ENCODE measurements around the gene ARRDC2. TPM values are rescaled to one million over a fixed set of nuclear protein-coding genes. Genes with fewer than 3 reads are reported as not detected.

The ARRDC2 gene
- total and polyA plus RNA-seq, 12 donors: 2.5 to 54.3 (median 17.3) TPM

- H3K27ac ChIP-seq: no peak overlapping the region
- intact Hi-C loops (cut with DNase I): no loop called here
- WGBS, 4 donors: 67 to 97% (median 89%) methylated on average over 2 of the region's 2 CpGs
- no peaks in the 10 kb centered on the region for H3K36me3 ChIP-seq (replicated peaks in 1 of 2)
- TF ChIP-seq POLR2A (IDR thresholded peaks at IDR 0.05): no peak
- no peak for TF ChIP-seq CTCF (IDR thresholded peaks at IDR 0.05)
- no peak for DNase-seq
- peaks cover 4 to 20% of the 10 kb centered on the region in 2 donors for H3K4me1 ChIP-seq (replicated peaks in 1 of 2)
- H3K9me3 ChIP-seq (replicated peaks in 1 of 3): no peaks in the 10 kb centered on the region
- H3K27me3 ChIP-seq: no peaks in the 10 kb centered on the region
- no peak overlapping the region for H3K4me3 ChIP-seq
Observed at GRCh38 chr19:18041054-18041453, 33.1 kb downstream of the ARRDC2 start.

- H3K4me1 ChIP-seq (replicated peaks in 1 of 2): peaks cover 4 to 20% of the 10 kb centered on the region in 2 donors
- no peak overlapping the region for H3K27ac ChIP-seq
- TF ChIP-seq CTCF (IDR thresholded peaks at IDR 0.05) (no peak), POLR2A (IDR thresholded peaks at IDR 0.05) (no peak)
- H3K27me3 ChIP-seq: no peaks in the 10 kb centered on the region
- no peak overlapping the region for H3K4me3 ChIP-seq
- no peaks in the 10 kb centered on the region for H3K9me3 ChIP-seq (replicated peaks in 1 of 3)
- 88 to 96% (median 93%) methylated on average over 3 of the region's 3 CpGs for WGBS, 4 donors
- H3K36me3 ChIP-seq (replicated peaks in 1 of 2): no peaks in the 10 kb centered on the region
- DNase-seq: no peak
- intact Hi-C loops (cut with DNase I): no loop called here
Observed at GRCh38 chr19:18043676-18044075, 35.7 kb downstream of the ARRDC2 start.

GRCh38 chr19:18044825-18045304 lies 36.9 kb downstream of the ARRDC2 start:
- intact Hi-C loops (cut with DNase I): no loop called here
- Histone ChIP-seq H3K9me3 (replicated peaks in 1 of 3) (no peaks in the 10 kb centered on the region), H3K36me3 (replicated peaks in 1 of 2) (no peaks in the 10 kb centered on the region), H3K27ac (peak overlapping the region in 3 of 5 donors; percentile 47 to 76 (median 59)), H3K27me3 (no peaks in the 10 kb centered on the region), H3K4me1 (replicated peaks in 1 of 2) (peaks cover 4 to 24% of the 10 kb centered on the region in 2 donors), H3K4me3 (peak overlapping the region in 2 of 4 donors; percentile 16 to 47)
- 10 to 15% (median 12%) methylated on average over 8 to 12 of the region's 12 CpGs for WGBS, 4 donors
- TF ChIP-seq CTCF (IDR thresholded peaks at IDR 0.05): no peak
- TF ChIP-seq POLR2A (IDR thresholded peaks at IDR 0.05): no peak
- DNase-seq: peak; percentile 55 to 86 (median 71)

GRCh38 chr19:18045307-18046050 lies 37.5 kb downstream of the ARRDC2 start:
- Histone ChIP-seq H3K4me3 (peak overlapping the region in 2 of 4 donors; percentile 16 to 47), H3K27me3 (no peaks in the 10 kb centered on the region), H3K27ac (peak overlapping the region in 3 of 5 donors; percentile 47 to 76 (median 59)), H3K4me1 (replicated peaks in 1 of 2) (peaks cover 4 to 24% of the 10 kb centered on the region in 2 donors), H3K36me3 (replicated peaks in 1 of 2) (no peaks in the 10 kb centered on the region), H3K9me3 (replicated peaks in 1 of 3) (no peaks in the 10 kb centered on the region)
- DNase-seq: no peak
- TF ChIP-seq CTCF (IDR thresholded peaks at IDR 0.05) (no peak), POLR2A (IDR thresholded peaks at IDR 0.05) (no peak)
- 68 to 75% (median 70%) methylated on average over 6 to 7 of the region's 7 CpGs for WGBS, 4 donors
- intact Hi-C loops (cut with DNase I): no loop called here

All from adrenal gland (tissue), 12 donors.